GM18517 (cell line): ENCODE measurements around the gene COL6A1.

Experiments used
- ATAC-seq: cut with Tn5 transposase; IDR thresholded peaks from one replicate; pipeline ENCODE4 v1.9.1; 2021; ENCODE audit warnings: mild to moderate bottlenecking, moderate library complexity; ENCODE audit not compliant: unreplicated experiment

COL6A1 gene

DNA sequence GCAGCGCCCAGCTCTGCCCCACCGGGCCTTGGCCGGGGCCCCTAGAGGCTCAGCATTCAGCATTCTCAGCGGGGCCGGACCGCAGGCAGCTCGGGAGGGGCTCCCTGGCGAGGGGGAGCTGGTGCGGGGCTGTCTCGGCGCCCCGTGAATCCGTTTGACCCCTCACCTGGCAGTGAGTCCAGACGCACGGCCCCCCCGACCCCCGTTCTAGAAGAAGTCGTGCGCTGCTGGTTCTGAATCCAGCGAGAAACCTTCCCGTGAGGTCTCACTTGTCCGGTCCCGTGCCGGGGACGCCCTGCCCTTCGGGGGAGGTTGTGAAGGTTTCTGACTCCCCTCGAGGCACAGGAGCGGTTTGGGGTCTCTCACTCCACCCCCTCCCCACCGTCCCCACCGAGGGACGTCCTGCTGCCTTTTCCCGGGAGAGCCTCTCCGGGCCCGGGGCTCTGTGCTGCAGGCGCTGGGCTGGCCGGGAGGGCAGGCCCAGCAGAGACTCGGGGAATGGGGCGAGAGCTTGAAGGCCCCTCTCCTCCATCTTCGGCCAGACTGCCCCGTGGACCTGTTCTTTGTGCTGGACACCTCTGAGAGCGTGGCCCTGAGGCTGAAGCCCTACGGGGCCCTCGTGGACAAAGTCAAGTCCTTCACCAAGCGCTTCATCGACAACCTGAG, 655 bp downstream of the COL6A1 start:
- ATAC-seq = no peak

DNA sequence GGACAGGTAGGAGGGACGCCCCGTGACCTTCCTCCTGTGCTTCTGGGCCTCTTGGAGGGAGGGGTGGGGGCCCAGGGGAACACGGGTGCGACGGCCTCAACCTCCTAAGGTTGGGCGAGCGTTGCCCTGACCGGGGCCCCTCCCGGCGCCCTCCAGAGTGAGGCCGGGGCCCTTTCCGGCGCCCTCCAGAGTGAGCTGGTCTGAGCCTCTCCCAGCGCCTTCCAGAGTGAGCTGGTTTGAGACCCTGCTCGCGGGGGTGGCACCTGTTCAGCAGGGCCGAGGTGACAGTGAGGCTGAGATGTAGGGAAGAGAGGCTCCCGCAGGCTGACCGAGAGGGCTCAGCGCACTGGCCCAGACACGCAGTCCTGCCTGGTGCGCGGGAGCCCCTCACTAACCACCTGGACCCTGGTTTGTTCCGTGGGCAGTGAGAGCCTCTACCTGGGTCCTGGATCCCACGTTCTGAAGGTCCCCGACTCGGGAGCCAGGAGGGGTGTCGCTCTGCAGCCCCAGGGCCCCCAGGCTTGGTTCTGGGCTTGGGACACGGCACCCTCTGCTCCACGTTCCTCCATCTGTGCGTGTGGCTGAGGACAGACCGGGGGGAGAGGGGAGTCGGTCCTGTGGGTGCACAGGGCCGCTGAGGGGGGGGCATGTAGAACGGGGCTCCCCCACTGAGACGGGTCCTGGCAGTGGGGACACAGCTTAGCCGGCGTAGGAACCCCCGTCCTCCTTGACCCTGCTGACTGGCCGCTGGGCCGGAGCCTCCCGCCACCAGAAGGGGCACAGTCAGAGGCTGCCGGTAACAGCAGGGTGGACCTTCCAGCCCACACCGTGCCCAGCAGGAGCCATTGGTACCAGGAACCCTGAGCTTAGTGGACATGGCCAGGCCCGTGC, 1.4 kb downstream of the COL6A1 start:
- no peak for ATAC-seq

- no peak for ATAC-seq
Observed at GRCh38 chr21:45983649-45983965, 2.0 kb downstream of the COL6A1 start.

DNA sequence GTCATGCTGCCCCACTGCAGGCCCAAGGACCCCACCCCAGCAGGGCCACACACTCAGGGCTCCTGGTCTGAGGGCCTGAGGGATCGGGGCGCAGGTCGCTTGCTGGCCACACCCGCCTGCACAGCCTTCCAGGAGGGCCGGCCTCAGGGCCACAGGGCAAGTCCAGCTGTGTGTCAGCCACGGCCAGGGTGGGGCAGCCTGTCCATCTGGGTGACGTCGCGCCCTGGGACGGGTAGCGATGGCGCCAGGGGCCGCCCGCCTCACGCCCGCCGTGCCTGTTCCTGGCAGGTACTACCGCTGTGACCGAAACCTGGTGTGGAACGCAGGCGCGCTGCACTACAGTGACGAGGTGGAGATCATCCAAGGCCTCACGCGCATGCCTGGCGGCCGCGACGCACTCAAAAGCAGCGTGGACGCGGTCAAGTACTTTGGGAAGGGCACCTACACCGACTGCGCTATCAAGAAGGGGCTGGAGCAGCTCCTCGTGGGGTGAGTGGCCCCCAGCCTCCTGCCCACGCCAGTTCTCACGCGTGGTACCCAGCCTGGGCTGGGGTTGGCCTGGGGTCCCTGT, 2.5 kb downstream of the COL6A1 start:
- no peak for ATAC-seq

- ATAC-seq = no peak
Observed at GRCh38 chr21:45984584-45985095, 3.1 kb downstream of the COL6A1 start.

GRCh38 chr21:45985471-45986315, 4.1 kb downstream of the COL6A1 start:
- no peak for ATAC-seq

GRCh38 chr21:45986316-45987051, 4.9 kb downstream of the COL6A1 start:
- no peak for ATAC-seq

DNA sequence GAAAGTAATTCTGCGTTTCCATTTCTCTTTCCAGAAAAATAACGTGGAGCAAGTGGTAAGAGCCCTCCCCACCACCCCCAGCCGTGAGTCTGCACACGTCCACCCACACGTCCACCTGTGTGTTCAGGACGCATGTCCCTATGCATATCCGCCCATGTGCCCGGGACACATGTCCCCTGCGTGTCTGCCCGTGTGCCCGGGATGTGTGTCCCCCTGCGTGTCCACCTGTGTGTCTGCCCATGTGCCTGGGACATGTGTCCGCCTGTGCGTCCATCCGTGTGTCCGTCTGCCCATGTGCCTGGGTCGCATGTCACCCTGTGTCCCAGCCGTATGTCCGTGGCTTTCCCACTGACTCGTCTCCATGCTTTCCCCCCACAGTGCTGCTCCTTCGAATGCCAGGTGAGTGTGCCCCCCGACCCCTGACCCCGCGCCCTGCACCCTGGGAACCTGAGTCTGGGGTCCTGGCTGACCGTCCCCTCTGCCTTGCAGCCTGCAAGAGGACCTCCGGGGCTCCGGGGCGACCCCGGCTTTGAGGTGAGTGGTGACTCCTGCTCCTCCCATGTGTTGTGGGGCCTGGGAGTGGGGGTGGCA, 5.6 kb downstream of the COL6A1 start:
- no peak for ATAC-seq

GRCh38 chr21:45988366-45989347, 7.1 kb downstream of the COL6A1 start:
- ATAC-seq = no peak

GRCh38 chr21:45989355-45990048, 7.9 kb downstream of the COL6A1 start:
- ATAC-seq = no peak

DNA sequence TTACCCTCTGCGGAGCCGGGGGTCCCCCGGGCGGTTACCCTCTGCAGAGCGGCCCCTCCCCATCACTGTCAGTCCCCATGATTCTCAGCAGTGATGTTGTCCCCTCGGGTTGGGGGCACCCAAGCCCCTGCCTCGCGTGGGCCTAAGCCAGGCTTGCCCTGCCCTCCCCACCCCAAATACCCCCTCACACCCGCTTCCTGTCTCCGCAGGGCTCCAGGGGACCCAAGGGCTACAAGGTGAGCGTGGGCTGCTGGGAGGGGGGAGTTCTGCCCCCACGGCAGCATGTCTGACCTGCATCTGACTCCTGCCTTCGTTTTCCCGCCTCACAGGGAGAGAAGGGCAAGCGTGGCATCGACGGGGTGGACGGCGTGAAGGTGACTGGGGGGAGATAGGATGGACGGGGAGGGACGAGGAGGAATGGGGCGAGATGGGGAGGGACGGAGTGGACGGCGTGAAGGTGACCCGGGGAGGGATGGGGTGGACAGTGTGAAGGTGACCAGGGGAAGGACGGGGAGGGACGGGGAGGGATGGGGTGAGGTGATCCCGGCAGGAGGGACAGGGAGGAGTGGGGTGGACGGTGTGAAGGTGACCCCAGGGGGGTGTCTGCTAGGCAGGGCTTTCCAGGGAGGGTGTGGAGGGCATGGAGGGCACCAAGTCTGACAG, 8.6 kb downstream of the COL6A1 start:
- ATAC-seq = no peak

GRCh38 chr21:45990741-45991605, 9.4 kb downstream of the COL6A1 start:
- no peak for ATAC-seq

DNA sequence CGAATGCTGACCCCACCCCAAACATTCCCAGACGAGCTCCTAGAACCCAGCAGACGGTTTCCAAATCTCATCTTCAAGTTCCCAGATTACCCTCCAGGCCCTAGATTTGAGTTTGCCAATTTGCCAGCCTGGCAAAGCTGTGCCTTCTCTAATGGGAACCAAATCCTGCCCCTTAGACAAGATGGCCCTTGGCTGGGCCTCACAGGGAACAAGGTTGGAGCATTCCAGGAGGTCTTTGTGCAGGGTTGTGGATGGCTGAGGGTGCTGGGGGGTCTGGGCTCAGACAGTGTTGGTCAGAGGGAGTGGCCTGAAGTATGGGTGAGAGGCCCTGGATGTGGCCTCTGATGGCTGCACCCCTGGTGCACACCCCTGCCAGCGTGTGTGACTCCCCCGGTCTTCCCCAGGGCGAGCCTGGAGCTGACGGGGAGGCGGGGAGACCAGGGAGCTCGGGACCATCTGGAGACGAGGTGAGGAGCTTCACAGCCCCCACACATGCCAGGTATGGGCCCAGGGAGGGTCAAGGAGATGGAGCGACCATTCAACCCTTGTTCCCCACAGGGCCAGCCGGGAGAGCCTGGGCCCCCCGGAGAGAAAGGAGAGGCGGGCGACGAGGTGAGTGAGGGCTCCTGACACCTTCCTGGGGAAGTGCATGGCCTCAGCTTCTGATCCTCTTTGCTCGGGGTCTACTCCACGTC, 10.2 kb downstream of the COL6A1 start:
- ATAC-seq = no peak

DNA sequence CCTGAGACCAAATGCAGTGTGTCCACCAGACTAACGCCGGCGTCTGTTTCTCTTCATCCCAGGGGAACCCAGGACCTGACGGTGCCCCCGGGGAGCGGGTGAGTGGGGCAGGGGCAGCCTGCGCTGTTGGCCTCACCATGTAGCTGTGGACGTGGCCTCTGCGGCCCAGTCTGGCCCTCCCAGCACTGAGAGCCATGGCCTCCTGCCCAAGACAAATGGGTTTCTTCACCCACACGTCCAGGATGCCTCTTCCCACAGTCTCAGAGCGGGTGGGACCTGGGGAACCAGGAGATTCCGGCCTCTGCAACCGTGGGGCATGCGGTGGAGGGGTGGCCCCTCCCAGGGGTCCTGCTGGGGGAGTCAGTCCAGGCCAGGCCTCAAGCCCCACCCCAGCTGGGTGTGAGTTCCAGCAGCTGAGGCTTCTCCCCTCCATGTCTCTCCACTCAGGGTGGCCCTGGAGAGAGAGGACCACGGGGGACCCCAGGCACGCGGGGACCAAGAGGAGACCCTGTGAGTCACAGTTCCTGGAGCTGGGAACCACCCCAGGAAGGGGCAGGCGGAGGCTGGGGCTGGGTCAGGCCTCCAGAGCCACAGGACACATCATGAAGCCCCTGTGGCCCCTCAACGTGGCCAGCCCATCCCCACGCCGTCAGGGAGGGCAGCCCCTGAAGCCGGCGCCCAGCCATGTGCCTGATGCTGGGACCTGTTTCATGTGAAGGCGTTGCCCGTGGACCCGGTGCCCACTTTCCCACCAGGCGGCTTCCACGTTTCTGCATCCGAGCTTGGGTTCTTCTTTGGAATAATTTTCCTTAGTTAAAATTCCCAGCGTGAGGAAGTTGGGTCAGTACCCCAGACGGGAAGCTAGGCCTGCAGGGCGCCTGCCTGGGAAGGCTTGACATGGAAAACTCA, 11.0 kb downstream of the COL6A1 start:
- ATAC-seq = no peak
